Subcutaneous abdominal adipose tissue (tissue), 5 donors: ENCODE measurements around the gene ACVR1.
A peak's percentile ranks its signal among the peaks of the same experiment; 100 is the strongest.

Experiments
- H3K27ac ChIP-seq: one replicate; pipeline ENCODE4 v1.7.0; 2013; ENCODE audit warnings: low read depth, mild to moderate bottlenecking, inconsistent platforms, low read length, moderate library complexity
- H3K27me3 ChIP-seq, 5 donors: one replicate each; pipeline ENCODE4 v1.7.0; 2013; ENCODE audit warnings: low read length in 5 of 5, inconsistent platforms in 1 of 5; ENCODE audit not compliant: control insufficient read depth in 5 of 5, insufficient read depth in 4 of 5
- H3K36me3 ChIP-seq, 5 donors: one replicate each; pipeline ENCODE4 v1.7.0; 2013; ENCODE audit warnings: low read length in 5 of 5; ENCODE audit not compliant: control insufficient read depth in 5 of 5, insufficient read depth in 5 of 5
- H3K4me1 ChIP-seq, 5 donors: one replicate each; pipeline ENCODE4 v1.7.0; 2013; ENCODE audit warnings: low read length in 5 of 5, mild to moderate bottlenecking in 3 of 5, moderate library complexity in 1 of 5; ENCODE audit not compliant: control insufficient read depth in 5 of 5, insufficient read depth in 5 of 5
- H3K4me3 ChIP-seq, 5 donors: one replicate each; pipeline ENCODE4 v1.7.0; 2013; ENCODE audit warnings: low read length in 5 of 5, low read depth in 1 of 5
- H3K9ac ChIP-seq, 5 donors: one replicate each; pipeline ENCODE4 v1.7.0; 2013; ENCODE audit warnings: low read length in 5 of 5, mild to moderate bottlenecking in 4 of 5, moderate library complexity in 3 of 5
- H3K9me3 ChIP-seq, 5 donors: one replicate each; pipeline ENCODE4 v1.7.0; 2013; ENCODE audit warnings: low read length in 5 of 5; ENCODE audit not compliant: control insufficient read depth in 5 of 5
- donor health status: healthy.
- donor health status: healthy.
- donor health status: healthy.
- donor health status: healthy.
- donor health status: healthy.

ACVR1 gene

DNA sequence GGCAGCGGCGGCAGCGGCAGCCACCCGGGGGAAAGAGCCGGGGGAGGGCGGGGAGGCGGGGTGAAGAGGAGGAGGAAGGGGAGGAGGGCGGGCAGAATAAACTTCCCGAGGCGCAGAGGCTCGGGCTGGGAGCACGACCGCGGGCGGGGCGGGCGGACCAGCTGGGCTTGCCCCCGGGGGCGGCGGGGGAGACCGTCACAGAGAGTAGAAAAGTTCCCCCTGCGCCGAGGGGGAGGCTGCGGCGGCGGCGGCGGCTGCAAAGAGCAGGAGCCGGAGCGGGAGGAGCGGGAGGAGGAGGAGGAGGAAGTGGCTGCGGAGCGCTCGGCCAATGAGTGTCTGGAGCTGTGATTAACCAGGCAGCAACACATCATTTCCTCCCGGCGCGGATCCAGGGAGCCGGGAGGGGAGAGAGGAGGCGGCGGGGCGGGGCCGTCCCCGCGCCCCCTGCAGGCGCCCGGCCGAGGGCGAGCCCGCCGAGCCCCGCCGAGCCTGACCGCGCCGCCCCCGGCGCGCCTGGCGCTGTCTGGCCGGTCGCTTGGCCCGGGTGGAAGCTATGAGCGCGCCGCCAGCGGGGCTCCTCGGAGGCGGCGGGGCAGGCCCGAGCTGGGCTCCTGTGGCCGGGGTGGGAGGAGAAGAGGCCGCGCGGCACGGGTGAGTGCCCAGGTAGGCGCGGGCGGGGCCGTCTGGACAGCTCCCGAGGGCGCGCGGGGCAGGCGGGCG is at the start of gene ACVR1:
Gene ACVR1, minus strand, starts transcription at position 265 of the 720 bp plus-strand sequence. CDS start 76,837 bp downstream, outside the sequence.
- H3K4me3 ChIP-seq = peak within 1 kb of the TSS; percentile 75 to 88 (median 83)
- H3K36me3 ChIP-seq = no peaks in the 10 kb centered on the region
- H3K9me3 ChIP-seq = no peaks in the 10 kb centered on the region
- no peaks in the 10 kb centered on the region for H3K27me3 ChIP-seq
- H3K9ac ChIP-seq = peak within 1 kb of the TSS; percentile 64 to 82 (median 76)
- H3K4me1 ChIP-seq = peaks cover 5 to 35% (median 25%) of the 10 kb centered on the region in 5 donors
- H3K27ac ChIP-seq = peak within 1 kb of the TSS; percentile 84

GRCh38 chr2:157925071-157925470 is 48.9 kb upstream of the ACVR1 start:
- Histone ChIP-seq H3K9ac (no peak overlapping the region), H3K27ac (no peak overlapping the region), H3K4me1 (no peaks in the 10 kb centered on the region), H3K27me3 (no peaks in the 10 kb centered on the region), H3K36me3 (no peaks in the 10 kb centered on the region), H3K4me3 (no peak overlapping the region), H3K9me3 (no peaks in the 10 kb centered on the region)

GRCh38 chr2:157923598-157924217 is 47.6 kb upstream of the ACVR1 start:
- H3K4me1 ChIP-seq = no peaks in the 10 kb centered on the region
- H3K27ac ChIP-seq = no peak overlapping the region
- H3K36me3 ChIP-seq = no peaks in the 10 kb centered on the region
- H3K9ac ChIP-seq = no peak overlapping the region
- H3K4me3 ChIP-seq = no peak overlapping the region
- no peaks in the 10 kb centered on the region for H3K9me3 ChIP-seq
- H3K27me3 ChIP-seq = no peaks in the 10 kb centered on the region

DNA sequence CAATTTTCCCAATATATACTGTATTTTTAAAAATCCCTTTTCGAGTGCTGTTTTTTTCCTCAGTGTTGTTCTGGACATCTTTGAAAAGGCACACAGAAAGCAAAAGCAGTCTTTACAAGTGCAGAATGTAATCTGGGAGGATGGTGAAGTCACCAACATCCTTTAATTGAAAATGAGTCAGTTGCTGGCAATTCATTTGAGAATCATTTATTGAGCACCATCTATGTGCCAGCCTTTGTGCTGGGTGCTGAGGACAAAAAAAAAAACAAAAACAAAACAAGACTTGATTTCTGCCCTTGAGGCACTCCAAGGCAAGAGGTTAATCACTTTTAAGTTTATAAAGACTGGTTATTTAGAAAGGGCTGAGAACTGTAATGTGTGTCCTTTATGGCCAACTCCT is 46.7 kb upstream of the ACVR1 start:
- Histone ChIP-seq H3K9ac (no peak overlapping the region), H3K27me3 (no peaks in the 10 kb centered on the region), H3K36me3 (no peaks in the 10 kb centered on the region), H3K9me3 (peaks cover 0 to 2% (median 0%) of the 10 kb centered on the region in 5 donors), H3K4me3 (no peak overlapping the region), H3K27ac (no peak overlapping the region), H3K4me1 (no peaks in the 10 kb centered on the region)

DNA sequence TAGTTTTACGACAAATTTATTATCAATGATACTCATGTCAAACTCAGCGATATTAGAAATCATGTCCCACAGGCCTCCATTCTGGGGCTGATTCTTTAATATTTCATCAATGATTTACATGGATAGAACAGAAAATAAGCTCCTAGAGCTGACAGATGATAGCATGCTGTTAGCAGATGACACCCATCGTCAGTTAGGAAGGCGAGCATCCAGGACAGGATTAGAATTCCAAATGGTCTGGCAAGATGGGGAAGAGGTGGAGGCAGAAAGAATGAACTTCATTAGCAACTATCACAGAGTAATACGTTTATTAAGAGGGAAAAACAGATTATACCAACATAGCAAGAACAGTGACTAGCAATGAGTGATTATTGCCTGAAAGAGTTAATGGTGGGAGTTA is 46.2 kb upstream of the ACVR1 start:
- no peaks in the 10 kb centered on the region for H3K27me3 ChIP-seq
- no peaks in the 10 kb centered on the region for H3K36me3 ChIP-seq
- H3K9me3 ChIP-seq = peaks cover 0 to 5% (median 0%) of the 10 kb centered on the region in 5 donors
- no peak overlapping the region for H3K27ac ChIP-seq
- no peaks in the 10 kb centered on the region for H3K4me1 ChIP-seq
- no peak overlapping the region for H3K9ac ChIP-seq
- H3K4me3 ChIP-seq = no peak overlapping the region

DNA sequence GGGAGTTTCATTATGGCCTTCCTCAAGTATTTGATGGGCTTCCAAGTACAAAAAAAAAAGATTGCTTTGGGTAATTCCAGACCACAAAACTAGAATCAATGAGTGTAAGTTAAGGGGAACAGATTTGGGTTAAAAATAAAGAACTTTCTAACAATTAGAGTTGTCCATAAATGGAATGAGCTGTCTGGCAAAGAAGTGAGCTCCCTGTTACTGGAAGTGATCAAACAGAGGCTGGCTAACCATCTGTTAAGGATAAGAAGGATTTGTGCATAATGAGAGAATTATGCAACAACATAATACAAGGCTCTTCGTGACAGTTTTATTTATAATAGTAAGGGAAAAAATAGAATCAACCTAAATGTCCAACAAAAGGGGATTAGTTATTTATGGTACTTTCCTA is 44.6 kb upstream of the ACVR1 start:
- peaks cover 0 to 5% (median 0%) of the 10 kb centered on the region in 5 donors for H3K9me3 ChIP-seq
- H3K4me1 ChIP-seq = no peaks in the 10 kb centered on the region
- no peaks in the 10 kb centered on the region for H3K27me3 ChIP-seq
- H3K9ac ChIP-seq = no peak overlapping the region
- no peaks in the 10 kb centered on the region for H3K36me3 ChIP-seq
- H3K4me3 ChIP-seq = no peak overlapping the region
- no peak overlapping the region for H3K27ac ChIP-seq

DNA sequence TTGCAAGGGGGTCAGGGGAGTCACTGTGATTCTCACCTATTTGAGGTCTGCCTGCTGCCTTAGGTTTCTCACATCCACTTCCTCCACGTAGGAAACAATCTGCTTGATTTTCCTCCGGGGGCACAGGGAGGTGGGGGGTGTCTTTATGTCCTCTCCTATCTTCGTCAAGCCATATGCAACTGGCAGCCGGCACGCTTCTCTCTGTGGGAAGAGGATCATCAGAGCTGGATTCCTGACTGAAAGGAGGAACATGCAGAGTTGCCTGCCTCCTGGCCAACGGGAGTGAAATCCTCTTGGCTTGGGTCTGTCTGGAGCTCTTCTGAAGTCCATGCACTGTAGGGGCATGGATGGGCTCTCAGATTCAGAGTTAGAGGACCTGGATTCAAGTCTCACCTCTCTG is 43.1 kb upstream of the ACVR1 start:
- Histone ChIP-seq H3K9ac (no peak overlapping the region), H3K27ac (no peak overlapping the region), H3K36me3 (no peaks in the 10 kb centered on the region), H3K9me3 (peaks cover 0 to 5% (median 0%) of the 10 kb centered on the region in 5 donors), H3K4me3 (no peak overlapping the region), H3K27me3 (no peaks in the 10 kb centered on the region), H3K4me1 (no peaks in the 10 kb centered on the region)

DNA sequence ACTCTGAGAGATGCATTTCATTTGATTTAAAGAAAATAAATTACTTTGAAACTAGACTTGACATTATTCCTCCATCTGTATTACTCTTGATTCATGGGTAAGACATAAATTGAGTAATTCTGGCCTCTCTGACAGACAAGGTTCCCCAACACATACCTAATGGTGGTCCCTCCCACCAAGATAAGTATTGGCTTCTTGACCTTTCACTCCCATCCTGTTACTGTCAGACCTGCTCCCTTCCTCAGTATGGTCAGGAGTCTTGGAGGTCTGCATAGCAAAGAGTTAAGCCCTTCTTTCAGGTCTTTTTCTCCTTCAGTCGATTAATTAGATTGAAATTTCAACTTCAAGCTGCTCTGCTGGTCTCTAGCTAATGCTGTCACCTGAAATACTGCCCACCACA is 42.2 kb upstream of the ACVR1 start:
- Histone ChIP-seq H3K9me3 (peaks cover 0 to 5% (median 0%) of the 10 kb centered on the region in 5 donors), H3K27ac (no peak overlapping the region), H3K27me3 (no peaks in the 10 kb centered on the region), H3K36me3 (no peaks in the 10 kb centered on the region), H3K4me1 (no peaks in the 10 kb centered on the region), H3K4me3 (no peak overlapping the region), H3K9ac (no peak overlapping the region)

DNA sequence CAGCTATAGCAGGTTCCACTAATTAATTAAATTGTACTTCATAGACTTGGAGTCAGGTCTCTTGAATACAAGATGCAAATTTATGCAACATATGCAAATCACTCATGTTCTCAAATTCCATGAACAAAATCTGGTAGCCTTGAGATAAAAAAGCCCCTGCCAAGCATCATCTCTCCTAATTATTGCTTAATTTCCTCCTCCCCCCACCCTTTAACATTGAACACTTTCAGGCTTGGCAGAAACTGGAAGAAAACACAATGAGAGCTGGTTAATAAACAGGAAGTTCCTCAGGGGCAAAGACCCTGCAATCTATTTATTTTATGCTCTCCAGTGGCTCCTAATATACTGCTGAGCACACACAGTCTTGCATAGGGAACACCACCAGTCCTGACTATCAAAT is 35.6 kb upstream of the ACVR1 start:
- no peaks in the 10 kb centered on the region for H3K36me3 ChIP-seq
- no peak overlapping the region for H3K27ac ChIP-seq
- no peaks in the 10 kb centered on the region for H3K27me3 ChIP-seq
- H3K9ac ChIP-seq = no peak overlapping the region
- no peak overlapping the region for H3K4me3 ChIP-seq
- no peaks in the 10 kb centered on the region for H3K9me3 ChIP-seq
- H3K4me1 ChIP-seq = no peaks in the 10 kb centered on the region

GRCh38 chr2:157911246-157911645 is 35.1 kb upstream of the ACVR1 start:
- Histone ChIP-seq H3K9ac (no peak overlapping the region), H3K36me3 (no peaks in the 10 kb centered on the region), H3K4me3 (no peak overlapping the region), H3K27me3 (no peaks in the 10 kb centered on the region), H3K9me3 (no peaks in the 10 kb centered on the region), H3K27ac (no peak overlapping the region), H3K4me1 (no peaks in the 10 kb centered on the region)
